ENCODE results near the gene CFAP68.

Gene CFAP68

DNA sequence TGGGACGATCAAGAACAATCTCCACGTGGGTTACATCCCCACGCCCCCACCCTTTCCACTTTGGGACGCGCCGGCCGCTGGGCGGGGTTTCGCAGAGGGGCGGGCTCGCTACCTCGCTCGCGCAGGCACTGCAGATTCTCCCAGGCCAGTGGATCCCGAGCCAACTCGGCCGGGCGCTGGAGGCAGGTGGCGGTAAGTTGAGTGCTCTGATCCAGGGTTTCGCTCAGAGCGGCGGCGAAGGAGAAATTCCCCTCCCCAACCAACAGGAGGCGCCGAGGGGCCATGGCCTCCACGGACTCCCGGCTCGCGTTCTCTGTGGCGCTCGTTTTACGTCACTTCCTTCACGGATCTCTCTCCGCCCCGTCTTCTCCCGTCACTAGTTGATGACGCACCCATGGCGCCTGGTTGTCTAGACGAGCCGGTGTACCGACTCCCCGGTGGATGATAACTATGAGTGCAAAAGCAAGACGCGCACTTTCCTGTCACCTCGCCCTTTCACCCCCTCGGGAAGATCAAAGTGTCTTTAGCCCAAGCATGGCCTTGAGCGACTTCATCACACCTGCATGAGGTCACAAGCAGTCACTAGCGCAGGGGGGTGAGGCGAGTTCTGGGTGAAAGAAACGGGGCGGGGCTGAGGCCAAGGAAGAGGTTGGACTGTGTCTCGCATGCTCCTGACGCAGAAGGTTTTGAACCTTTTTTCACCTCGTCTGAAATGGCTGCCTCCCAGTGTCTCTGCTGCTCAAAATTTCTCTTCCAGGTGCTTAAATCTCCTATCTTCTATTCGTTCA lies at the start of gene CFAP68, which contains the start of gene FDXACB1:
Gene CFAP68 (plus strand): TSS at position 693 of the 788 bp plus-strand sequence. CDS start 20 bp downstream, at position 713.
Gene FDXACB1 (minus strand): TSS at position 317 of the 788 bp plus-strand sequence. CDS start 33 bp downstream, at position 284.
- H3K4me3 ChIP-seq (ENCODE audit: insufficient read length, low read depth): peak within 1 kb of the TSS; percentile 81
- TF ChIP-seq ZNF274 (IDR thresholded peaks at IDR 0.05; ENCODE audit: low read depth, low read length): no peak
- TF ChIP-seq YY1 (IDR thresholded peaks at IDR 0.05; ENCODE audit: insufficient read depth, insufficient read length): peak; percentile 31

DNA sequence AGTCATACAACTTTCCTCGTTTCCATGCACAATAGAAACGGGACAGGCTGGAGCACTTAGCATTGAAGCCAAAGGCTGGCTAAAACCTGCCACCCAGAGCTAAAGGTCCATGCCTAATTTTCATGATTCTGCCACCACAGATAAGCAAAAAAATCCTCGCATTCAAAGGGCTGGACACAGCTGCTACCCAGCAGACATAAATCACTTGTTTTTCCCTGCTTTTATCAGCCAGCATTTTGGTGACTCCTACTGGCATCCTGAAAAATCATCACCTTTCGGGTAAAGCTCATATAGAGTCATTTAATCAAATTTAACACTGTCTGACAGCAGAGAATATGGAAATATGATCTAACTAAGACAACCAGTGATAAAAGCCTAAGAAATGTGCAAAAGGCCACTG lies 45.8 kb upstream of the CFAP68 start:
- TF ChIP-seq ZNF274 (IDR thresholded peaks at IDR 0.05; ENCODE audit: low read depth, low read length) (no peak), YY1 (IDR thresholded peaks at IDR 0.05; ENCODE audit: insufficient read depth, insufficient read length) (no peak), SUZ12 (IDR thresholded peaks at IDR 0.05; ENCODE audit: extremely low read depth, insufficient read depth, insufficient read length) (no peak)
- no peak for DNase-seq (ENCODE audit: low read depth, low spot score)
- no peaks in the 10 kb centered on the region for H3K27me3 ChIP-seq (ENCODE audit: insufficient read depth, insufficient read length)
- H3K9ac ChIP-seq (ENCODE audit: insufficient read length, low read depth): no peak overlapping the region
- H3K4me1 ChIP-seq (ENCODE audit: insufficient read depth, insufficient read length): no peaks in the 10 kb centered on the region
- H3K4me3 ChIP-seq (ENCODE audit: insufficient read length, low read depth): no peak overlapping the region
- H3K9me3 ChIP-seq (ENCODE audit: insufficient read depth, low read length): no peaks in the 10 kb centered on the region
- peaks cover 11% of the 10 kb centered on the region for H3K36me3 ChIP-seq (ENCODE audit: insufficient read depth, insufficient read length, low read length)

More for the DNA sequence above, at the start of gene CFAP68, which contains the start of gene FDXACB1:
- Histone ChIP-seq H3K9me3 (ENCODE audit: insufficient read depth, low read length) (no peaks in the 10 kb centered on the region), H3K36me3 (ENCODE audit: insufficient read depth, insufficient read length, low read length) (peaks cover 4% of the 10 kb centered on the region), H3K4me1 (ENCODE audit: insufficient read depth, insufficient read length) (no peaks in the 10 kb centered on the region), H3K27me3 (ENCODE audit: insufficient read depth, insufficient read length) (no peaks in the 10 kb centered on the region), H3K9ac (ENCODE audit: insufficient read length, low read depth) (peak within 1 kb of the TSS; percentile 88)
- peak; percentile 97 for DNase-seq (ENCODE audit: low read depth, low spot score)

DNA sequence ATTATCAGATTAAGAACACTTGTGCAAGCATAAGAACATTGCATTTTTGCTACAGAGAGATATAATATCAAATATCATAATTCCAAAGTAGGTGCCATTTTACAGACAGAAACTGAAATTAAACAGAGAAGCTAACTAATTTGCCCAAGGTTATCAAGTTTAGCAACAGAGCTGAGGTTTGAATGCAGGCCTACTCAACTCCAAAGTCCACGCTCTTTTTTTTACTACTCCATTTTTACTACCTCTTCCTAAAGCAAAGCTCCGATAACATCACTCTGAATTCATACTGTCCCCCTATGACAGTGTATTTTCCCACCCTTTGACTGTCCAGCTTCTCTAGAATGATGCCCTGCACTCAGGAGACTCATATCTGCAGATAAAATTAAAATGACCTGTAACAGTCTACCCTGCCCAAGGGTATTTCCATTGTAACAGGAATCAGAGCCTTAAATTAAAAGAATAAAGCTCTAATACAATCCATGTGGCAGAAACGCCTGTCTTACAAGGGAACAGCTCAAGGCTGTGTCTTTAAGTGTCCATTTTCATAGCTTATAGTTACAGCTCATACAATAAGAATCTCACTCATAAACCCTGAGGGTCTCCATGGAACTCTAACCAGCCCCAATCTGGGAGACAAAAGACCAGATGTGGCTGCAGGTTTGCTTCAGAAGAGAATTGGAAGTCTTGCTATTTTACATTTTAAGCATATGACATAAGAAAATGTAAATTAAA lies 44.7 kb upstream of the CFAP68 start:
- peaks cover 11% of the 10 kb centered on the region for H3K36me3 ChIP-seq (ENCODE audit: insufficient read depth, insufficient read length, low read length)
- no peaks in the 10 kb centered on the region for H3K27me3 ChIP-seq (ENCODE audit: insufficient read depth, insufficient read length)
- TF ChIP-seq ZNF274 (IDR thresholded peaks at IDR 0.05; ENCODE audit: low read depth, low read length) (no peak), YY1 (IDR thresholded peaks at IDR 0.05; ENCODE audit: insufficient read depth, insufficient read length) (no peak), SUZ12 (IDR thresholded peaks at IDR 0.05; ENCODE audit: extremely low read depth, insufficient read depth, insufficient read length) (no peak)
- no peak overlapping the region for H3K9ac ChIP-seq (ENCODE audit: insufficient read length, low read depth)
- H3K4me3 ChIP-seq (ENCODE audit: insufficient read length, low read depth): no peak overlapping the region
- no peaks in the 10 kb centered on the region for H3K9me3 ChIP-seq (ENCODE audit: insufficient read depth, low read length)
- no peak for DNase-seq (ENCODE audit: low read depth, low spot score)
- H3K4me1 ChIP-seq (ENCODE audit: insufficient read depth, insufficient read length): no peaks in the 10 kb centered on the region

DNA sequence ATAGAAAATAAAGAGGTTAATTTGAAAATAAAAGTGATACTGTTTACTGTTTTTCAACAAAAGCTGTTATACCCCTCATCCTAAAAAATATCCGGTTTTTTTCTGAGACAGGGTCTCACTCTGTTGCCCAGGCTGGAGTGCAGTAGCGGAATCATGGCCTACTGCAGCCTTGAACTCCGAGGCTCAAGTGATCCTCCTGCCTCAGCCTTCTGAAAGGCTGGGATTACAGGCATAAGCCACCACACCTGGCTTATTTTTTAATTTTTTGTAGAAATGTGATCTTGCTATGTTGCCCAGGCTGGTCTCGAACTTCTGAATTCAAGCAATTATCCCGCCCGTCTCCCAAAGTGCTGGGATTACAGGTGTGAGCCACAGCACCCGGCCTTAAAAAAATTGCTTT lies 43.7 kb upstream of the CFAP68 start:
- Histone ChIP-seq H3K36me3 (ENCODE audit: insufficient read depth, insufficient read length, low read length) (peaks cover 11% of the 10 kb centered on the region), H3K4me3 (ENCODE audit: insufficient read length, low read depth) (no peak overlapping the region), H3K9ac (ENCODE audit: insufficient read length, low read depth) (no peak overlapping the region), H3K9me3 (ENCODE audit: insufficient read depth, low read length) (no peaks in the 10 kb centered on the region), H3K4me1 (ENCODE audit: insufficient read depth, insufficient read length) (peaks cover 2% of the 10 kb centered on the region), H3K27me3 (ENCODE audit: insufficient read depth, insufficient read length) (no peaks in the 10 kb centered on the region)
- no peak for DNase-seq (ENCODE audit: low read depth, low spot score)
- TF ChIP-seq YY1 (IDR thresholded peaks at IDR 0.05; ENCODE audit: insufficient read depth, insufficient read length) (no peak), SUZ12 (IDR thresholded peaks at IDR 0.05; ENCODE audit: extremely low read depth, insufficient read depth, insufficient read length) (no peak), ZNF274 (IDR thresholded peaks at IDR 0.05; ENCODE audit: low read depth, low read length) (no peak)

DNA sequence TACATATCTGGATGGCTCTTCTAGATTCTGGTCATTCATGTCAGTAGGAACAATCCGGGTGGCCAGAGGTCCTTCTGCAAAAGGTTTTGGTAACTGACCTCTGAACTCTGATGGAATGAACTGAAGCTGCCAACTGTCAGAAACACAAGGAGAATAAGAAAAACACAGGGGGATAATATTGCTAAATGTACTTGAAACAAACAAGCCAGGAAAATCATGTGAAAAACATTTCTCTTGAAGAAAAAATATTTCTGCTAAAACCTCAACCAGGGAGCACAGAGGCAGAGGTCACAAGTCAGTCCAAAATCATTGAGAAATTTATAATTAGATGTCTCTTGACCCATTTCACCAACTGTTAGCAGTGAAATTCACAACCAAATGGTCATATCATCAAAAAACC lies 43.2 kb upstream of the CFAP68 start:
- Histone ChIP-seq H3K9me3 (ENCODE audit: insufficient read depth, low read length) (no peaks in the 10 kb centered on the region), H3K27me3 (ENCODE audit: insufficient read depth, insufficient read length) (no peaks in the 10 kb centered on the region), H3K4me1 (ENCODE audit: insufficient read depth, insufficient read length) (peaks cover 2% of the 10 kb centered on the region), H3K4me3 (ENCODE audit: insufficient read length, low read depth) (no peak overlapping the region), H3K36me3 (ENCODE audit: insufficient read depth, insufficient read length, low read length) (peaks cover 11% of the 10 kb centered on the region), H3K9ac (ENCODE audit: insufficient read length, low read depth) (no peak overlapping the region)
- DNase-seq (ENCODE audit: low read depth, low spot score): no peak
- TF ChIP-seq YY1 (IDR thresholded peaks at IDR 0.05; ENCODE audit: insufficient read depth, insufficient read length): no peak
- no peak for TF ChIP-seq SUZ12 (IDR thresholded peaks at IDR 0.05; ENCODE audit: extremely low read depth, insufficient read depth, insufficient read length)
- TF ChIP-seq ZNF274 (IDR thresholded peaks at IDR 0.05; ENCODE audit: low read depth, low read length): no peak

- TF ChIP-seq YY1 (IDR thresholded peaks at IDR 0.05; ENCODE audit: insufficient read depth, insufficient read length): no peak
- no peak for TF ChIP-seq ZNF274 (IDR thresholded peaks at IDR 0.05; ENCODE audit: low read depth, low read length)
- no peak for TF ChIP-seq SUZ12 (IDR thresholded peaks at IDR 0.05; ENCODE audit: extremely low read depth, insufficient read depth, insufficient read length)
Measured at GRCh38 chr11:111836721-111837120, 42.6 kb upstream of the CFAP68 start.

GRCh38 chr11:111837366-111837891 lies 41.9 kb upstream of the CFAP68 start:
- Histone ChIP-seq H3K27me3 (ENCODE audit: insufficient read depth, insufficient read length) (no peaks in the 10 kb centered on the region), H3K4me1 (ENCODE audit: insufficient read depth, insufficient read length) (peaks cover 2% of the 10 kb centered on the region), H3K9me3 (ENCODE audit: insufficient read depth, low read length) (no peaks in the 10 kb centered on the region), H3K9ac (ENCODE audit: insufficient read length, low read depth) (no peak overlapping the region), H3K4me3 (ENCODE audit: insufficient read length, low read depth) (no peak overlapping the region), H3K36me3 (ENCODE audit: insufficient read depth, insufficient read length, low read length) (peaks cover 11% of the 10 kb centered on the region)
- DNase-seq (ENCODE audit: low read depth, low spot score): no peak
- TF ChIP-seq YY1 (IDR thresholded peaks at IDR 0.05; ENCODE audit: insufficient read depth, insufficient read length): no peak
- no peak for TF ChIP-seq ZNF274 (IDR thresholded peaks at IDR 0.05; ENCODE audit: low read depth, low read length)
- no peak for TF ChIP-seq SUZ12 (IDR thresholded peaks at IDR 0.05; ENCODE audit: extremely low read depth, insufficient read depth, insufficient read length)

More at GRCh38 chr11:111836721-111837120, 42.6 kb upstream of the CFAP68 start:
- no peak for DNase-seq (ENCODE audit: low read depth, low spot score)
- H3K9ac ChIP-seq (ENCODE audit: insufficient read length, low read depth): no peak overlapping the region
- peaks cover 2% of the 10 kb centered on the region for H3K4me1 ChIP-seq (ENCODE audit: insufficient read depth, insufficient read length)
- no peaks in the 10 kb centered on the region for H3K9me3 ChIP-seq (ENCODE audit: insufficient read depth, low read length)
- H3K36me3 ChIP-seq (ENCODE audit: insufficient read depth, insufficient read length, low read length): peaks cover 11% of the 10 kb centered on the region
- H3K4me3 ChIP-seq (ENCODE audit: insufficient read length, low read depth): no peak overlapping the region
- H3K27me3 ChIP-seq (ENCODE audit: insufficient read depth, insufficient read length): no peaks in the 10 kb centered on the region

Data from NT2/D1 (cell line).